NCI-H2029 (cell line): ENCODE measurements around the gene NUDT1.
A peak's percentile ranks its signal among the peaks of the same experiment; 100 is the strongest.

ENCODE experiments used
- DNase-seq: peaks from one replicate; lab custom pipeline; 2025; lab: John Stamatoyannopoulos, UW

The NUDT1 gene

GRCh38 chr7:2205036-2205780, 36.8 kb upstream of the NUDT1 start:
- no peak for DNase-seq

GRCh38 chr7:2208712-2209111, 33.3 kb upstream of the NUDT1 start:
- no peak for DNase-seq

DNA sequence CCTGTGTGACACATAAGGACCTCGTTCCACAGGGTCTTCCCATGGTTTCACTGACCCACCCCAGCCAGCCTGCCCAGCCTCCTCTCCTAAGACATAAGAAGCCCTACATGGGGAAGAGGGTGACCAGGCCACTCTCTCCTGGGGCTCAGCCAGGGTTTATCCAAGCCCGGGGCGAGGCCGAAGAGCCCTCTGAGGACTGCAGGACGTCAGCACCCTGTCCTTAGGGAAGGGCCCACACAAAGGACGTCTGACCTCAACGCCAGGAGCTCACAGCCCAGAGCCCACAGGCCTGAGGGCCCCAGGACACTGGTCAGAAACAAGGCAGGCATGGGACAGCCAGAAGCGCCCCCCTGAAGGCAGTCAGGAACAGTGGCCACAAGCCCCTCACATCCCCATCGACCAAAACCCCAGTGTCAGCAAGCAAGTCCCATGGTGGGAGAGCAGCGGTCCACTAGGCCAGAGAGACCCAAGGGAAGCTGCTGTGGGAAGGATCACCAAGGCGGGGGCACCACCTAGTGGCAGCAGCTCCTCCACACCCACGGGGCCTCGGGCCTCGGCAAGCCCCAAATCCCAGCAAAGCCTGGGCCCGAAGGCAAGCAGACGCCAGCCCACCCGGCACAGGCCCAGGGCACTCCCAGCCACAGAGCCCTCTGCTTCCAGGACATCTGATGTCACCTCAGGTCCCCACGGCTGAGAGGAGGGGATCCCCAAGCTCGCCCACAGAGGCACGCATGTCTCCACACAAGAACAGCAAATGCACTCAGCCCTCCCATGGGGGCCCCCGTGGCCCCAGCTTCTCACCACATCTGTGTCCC, 32.7 kb upstream of the NUDT1 start:
- DNase-seq, result peak; percentile 14

DNA sequence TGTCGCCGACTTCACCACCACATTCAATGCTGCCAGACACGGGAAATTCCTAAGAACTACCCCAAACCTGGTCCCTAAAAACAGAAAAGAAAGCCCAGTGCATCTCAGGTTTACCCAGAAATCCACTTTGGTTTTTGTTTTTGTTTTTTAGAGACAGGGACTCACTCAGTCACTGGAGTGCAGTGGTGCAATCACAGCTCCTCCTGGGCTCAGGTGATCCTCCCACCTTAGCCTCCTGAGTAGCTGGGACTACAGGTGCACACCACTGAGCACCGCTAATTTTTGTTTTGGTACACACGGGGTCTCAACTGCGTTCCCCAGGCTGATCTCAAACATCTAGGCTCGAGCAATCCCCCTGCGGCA, 32.1 kb upstream of the NUDT1 start:
- no peak for DNase-seq

DNA sequence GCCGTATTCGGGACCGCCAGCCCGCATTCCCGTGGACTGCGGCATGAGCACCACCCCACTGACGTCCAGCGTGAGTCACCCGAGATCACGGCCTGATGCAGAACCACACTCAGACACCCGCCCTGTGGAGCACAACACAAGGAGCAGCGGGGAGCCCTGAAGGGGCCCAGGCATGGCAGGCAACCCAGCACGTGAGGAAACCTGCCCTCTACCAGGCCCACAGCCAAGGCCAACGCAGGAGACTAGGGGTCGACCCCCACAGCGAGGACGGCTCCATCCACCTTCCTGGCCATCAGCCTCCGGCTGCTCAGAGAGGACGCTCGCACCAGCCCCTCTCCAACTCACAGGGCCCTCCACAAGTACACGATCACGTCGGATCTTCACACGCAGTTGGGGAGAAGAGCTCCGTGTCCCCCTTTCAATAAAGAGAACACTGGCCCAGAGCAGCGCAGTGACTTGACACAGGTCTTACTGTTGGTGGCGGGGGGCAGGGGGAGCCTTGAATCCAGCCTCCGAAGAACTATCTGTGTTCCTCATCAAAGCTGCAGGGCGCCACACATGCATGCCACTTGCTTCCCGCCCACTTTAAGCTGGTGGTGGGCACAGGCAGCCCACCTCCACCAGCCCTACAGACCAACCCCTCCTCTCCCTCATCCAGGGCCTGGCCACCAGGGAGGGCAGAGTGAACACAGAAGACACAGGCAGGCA, 31.3 kb upstream of the NUDT1 start:
- DNase-seq, result no peak

GRCh38 chr7:2211259-2211880, 30.7 kb upstream of the NUDT1 start:
- DNase-seq, result no peak

- no peak for DNase-seq
These were observed 30.1 kb upstream of the NUDT1 start for GRCh38 chr7:2211926-2212325.

DNA sequence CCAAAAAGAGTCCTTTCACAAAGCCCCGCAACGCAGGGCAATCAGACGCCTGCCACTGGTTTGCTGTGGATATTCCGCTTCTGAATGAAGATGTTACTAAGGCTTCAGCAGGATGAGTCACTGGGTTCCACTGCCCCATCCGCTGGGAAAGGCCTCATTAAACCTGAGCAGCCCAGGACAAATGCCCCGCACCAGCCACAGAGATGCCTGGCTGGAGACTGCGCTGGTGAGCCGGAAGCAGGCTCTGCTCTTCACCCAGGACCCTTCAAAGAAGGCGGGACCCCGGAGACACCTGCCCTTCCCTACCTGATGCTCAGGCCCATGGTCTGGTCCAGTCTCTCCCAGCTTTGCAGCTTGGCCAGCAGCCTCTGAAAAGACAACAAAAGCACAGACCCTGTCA, 29.1 kb upstream of the NUDT1 start:
- DNase-seq, result no peak

- no peak for DNase-seq
These were observed 28.3 kb upstream of the NUDT1 start for GRCh38 chr7:2213551-2214215.

DNA sequence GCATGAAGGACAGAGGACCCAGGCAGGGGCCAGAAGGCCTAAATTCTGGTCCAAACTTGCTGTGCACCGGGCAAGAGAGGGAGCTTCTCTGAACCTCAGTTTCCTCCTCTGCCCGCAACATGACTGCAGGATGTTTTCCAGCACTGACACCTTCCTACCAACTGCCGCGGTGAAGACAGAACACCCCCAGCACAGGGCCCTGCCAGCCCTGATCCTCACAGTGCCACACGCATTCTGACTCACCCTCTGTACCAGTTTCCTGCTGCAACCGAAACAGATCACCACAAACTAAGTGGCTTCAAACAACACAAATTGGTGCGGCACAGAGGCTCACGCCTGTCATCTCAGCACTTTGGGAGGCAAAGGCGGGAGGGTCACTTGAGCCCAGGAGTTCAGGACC, 27.4 kb upstream of the NUDT1 start:
- no peak for DNase-seq

- DNase-seq, result no peak
These were observed 26.2 kb upstream of the NUDT1 start for GRCh38 chr7:2215851-2216250.

DNA sequence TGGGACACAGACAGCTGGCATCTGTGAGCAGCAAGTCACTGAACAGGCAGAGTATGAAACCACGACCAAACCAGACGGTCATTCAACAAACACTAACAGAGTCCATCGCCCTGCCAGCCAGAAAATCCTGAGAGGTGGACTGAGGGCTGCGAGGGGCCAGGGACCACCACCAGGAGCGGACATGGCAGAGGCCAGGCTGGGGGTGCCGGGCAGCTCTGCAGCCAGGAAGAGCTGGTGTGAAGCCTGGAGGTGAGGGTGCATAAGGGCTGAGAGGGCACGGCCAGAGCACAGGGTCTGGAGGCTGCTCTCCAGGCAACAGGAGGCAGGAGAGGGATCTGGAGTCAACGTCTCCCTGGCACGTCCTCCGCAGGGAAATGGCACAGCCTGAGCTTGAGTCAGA, 24.8 kb upstream of the NUDT1 start:
- no peak for DNase-seq

- no peak for DNase-seq
These were observed 24.1 kb upstream of the NUDT1 start for GRCh38 chr7:2217716-2218443.

DNA sequence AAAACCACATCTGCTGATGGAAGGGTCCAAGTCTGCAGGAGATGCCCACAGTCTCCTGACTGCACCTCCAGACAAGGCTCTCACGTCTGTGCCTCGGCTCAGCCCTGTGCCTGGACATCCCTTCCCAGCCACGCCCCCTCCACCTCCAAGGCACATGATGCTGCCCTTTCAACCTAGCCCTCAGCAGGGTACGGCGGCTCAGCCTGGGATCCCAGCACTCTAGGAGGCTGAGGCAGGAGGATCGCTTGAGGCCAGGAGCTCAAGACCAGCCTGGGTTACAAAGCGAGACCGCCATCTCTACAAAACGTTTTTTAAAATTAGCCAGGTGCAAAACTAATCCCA, 23.6 kb upstream of the NUDT1 start:
- no peak for DNase-seq

GRCh38 chr7:2219136-2219535, 22.9 kb upstream of the NUDT1 start:
- DNase-seq, result no peak

DNA sequence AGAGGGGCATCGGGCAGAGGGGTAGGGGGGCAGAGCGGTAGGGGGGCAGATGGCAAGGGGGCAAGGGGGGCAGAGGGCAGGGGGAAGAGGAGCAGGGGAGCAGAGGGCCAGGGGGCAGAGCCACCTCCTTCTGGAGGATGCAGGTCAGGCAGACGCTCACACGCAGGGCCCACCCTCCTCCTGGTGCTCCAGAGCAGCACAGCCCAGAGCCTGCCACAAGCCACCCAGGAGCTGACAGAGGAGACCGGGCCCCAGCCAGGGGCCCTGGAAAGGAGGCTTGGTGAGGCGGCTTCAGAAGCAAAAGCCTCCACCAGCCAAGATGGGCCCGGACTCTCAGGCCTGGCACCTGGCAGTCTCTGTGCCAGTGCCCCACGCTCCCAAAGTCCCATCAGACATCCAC, 22.4 kb upstream of the NUDT1 start:
- DNase-seq, result no peak

DNA sequence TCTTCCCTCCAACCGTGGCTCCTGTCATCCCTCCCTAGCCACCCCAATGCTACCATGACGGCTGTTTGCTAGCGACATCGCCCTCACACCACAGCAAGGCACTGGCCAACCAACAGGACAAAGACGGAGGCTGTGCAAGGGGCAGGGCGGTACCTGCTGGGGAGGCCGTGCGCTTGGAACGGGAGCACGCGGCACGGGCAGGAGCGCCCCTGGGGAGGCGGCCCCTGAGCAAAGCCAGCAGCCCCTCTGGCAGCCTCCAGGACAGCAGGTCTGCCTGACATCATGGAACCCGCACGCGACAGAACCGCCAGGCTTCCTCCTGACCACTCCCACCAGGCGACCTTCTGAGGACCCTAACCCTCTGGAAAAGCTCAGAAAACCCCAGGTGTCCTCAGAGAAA, 22.0 kb upstream of the NUDT1 start:
- DNase-seq, result no peak

DNA sequence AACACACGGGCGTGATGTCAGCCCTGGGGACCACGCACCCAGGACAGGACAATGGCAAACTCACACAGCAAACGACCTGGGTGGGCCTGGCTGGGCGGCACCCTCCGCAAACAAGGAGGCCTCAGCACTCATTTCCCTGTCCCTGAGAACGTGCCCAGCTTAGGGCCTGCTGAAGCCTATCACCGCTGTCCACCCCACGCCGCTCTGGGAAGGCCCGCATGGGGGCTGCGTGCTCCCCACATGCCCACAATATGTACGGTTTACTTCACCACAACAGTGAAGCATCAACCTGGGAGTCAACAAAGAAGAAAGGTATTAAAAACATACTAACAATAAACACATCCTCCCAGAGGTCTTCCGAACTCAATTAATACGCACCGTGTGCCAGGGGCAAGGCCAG, 21.5 kb upstream of the NUDT1 start:
- DNase-seq, result no peak

DNA sequence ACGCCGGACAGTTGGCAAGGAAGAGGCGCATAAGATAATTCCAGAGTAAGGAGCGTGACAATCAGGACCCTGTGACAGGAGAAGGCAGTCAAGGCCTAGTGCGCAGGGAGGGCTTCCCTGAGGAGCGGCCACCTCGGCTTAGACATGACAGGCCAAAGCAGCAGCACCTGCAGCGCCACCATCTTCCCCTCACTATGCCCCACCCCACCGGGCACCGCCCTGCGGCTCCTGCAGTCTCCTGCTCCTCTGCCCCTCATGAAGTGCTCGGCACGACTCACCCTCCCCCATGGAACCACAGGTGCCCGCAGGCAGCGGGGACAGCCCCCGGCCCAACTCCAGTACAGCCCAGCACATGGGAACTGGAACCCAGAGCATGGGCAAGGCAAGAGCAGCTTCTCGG, 21.1 kb upstream of the NUDT1 start:
- no peak for DNase-seq

GRCh38 chr7:2222516-2222915, 19.5 kb upstream of the NUDT1 start:
- DNase-seq, result no peak

DNA sequence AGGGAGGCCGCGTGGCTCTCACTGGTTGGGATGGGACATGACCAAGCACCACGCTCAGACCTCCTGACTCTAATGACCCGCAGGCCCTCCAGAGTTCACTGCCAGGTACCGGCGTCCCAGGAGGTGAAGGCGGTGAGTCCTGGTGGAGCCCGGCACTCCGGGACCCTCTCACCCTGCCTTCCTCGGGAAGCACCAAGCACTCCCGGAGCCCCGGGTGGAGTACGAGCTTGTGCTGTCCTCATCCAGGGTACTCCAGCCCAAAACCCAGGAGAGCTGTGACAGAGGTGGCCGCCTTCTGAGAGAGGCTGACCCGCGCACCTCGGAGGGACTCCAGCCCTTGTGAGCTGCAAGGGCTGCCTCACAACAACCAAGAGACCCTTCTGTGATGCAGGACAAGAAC, 18.7 kb upstream of the NUDT1 start:
- DNase-seq, result no peak
